ENCODE measurements around the gene FETUB.

Gene FETUB, protein sequence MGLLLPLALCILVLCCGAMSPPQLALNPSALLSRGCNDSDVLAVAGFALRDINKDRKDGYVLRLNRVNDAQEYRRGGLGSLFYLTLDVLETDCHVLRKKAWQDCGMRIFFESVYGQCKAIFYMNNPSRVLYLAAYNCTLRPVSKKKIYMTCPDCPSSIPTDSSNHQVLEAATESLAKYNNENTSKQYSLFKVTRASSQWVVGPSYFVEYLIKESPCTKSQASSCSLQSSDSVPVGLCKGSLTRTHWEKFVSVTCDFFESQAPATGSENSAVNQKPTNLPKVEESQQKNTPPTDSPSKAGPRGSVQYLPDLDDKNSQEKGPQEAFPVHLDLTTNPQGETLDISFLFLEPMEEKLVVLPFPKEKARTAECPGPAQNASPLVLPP

DNA sequence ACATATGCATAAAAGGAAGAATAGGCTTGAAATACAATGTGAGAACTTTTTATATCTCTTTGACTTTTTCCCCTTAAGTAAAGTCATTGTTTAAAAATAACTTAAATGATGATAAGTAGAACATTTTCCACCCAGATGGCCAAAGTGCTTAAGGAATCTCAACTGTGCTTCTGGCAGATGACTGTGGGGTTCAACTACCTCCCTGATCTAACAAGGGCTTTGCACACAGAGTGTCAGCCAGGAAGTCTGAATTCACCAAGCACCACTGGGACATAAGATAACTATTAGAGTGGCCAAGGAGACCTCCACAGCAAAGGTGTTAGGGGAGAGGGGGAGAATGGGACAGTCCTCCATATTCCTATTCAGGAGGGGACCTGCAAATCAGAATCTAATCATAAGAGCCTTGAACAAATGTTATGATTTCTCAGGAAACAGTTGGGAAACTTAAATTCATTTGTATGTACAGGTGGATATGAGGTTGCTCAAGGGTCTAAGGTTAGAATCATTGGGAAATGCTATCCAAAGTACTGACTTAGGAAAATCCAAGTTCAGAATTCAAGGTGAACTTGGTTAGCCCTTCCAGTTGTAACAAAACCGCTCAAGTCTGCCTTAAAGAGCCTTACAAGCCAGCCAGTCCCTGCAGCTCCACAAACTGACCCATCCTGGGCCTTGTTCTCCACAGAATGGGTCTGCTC, at the start of gene FETUB:
Gene FETUB, plus strand, starts transcription at position 622 of the 695 bp plus-strand sequence. Its CDS starts 62 bp downstream, at position 684.
- no peak for DNase-seq

DNA sequence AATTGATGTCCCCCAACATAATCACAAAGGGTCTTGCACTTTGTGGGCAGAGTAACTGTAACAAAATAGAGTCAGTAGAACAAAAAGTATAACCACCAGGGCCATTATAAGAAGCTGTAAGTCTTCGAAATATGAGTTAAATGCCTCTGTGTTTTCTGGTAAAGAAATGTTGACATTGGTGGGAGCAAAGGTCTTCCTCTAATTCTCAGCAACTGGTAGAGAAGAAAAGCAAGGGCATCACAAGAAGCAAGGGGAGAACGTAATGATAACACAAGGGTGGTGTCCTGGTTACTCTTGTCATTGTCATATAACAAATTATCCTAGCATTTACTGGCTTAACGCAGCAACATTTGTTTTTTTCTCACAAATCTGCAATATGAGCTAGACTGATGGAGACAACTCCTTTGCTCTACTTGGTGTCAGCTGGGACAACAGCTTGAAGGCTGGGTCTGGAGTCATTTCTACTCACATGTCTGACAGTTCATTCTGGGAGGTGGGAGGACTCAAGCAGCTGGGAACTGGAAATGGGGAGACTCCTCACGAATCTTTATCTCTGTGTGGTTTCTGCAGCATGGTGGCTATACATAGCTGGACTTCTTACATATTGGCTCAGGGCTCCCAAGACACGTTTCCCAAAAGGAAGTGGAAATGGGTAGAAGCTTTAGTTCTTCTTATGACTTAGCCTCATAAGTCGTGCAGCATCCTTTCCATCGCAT, 49.5 kb upstream of the FETUB start:
- no peak for DNase-seq

DNA sequence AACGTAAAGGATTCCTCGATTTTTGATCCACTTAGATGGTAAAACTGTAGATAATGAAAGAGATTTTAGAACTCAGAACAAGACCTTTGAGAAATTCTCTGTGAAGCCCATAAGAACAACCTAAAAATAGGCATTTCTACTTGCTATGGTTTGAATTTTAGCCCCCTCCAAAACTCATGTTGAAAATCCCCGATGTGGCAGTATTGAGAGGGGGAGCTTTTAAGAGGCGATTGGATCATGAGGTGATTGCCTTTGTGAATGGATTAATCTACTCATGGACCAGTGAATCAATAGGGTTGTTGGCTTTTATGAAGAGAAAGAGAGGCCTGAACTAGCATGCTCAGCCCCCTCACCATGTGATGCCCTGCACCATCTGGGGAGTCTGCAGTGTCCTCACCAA, 47.5 kb upstream of the FETUB start:
- no peak for DNase-seq

DNA sequence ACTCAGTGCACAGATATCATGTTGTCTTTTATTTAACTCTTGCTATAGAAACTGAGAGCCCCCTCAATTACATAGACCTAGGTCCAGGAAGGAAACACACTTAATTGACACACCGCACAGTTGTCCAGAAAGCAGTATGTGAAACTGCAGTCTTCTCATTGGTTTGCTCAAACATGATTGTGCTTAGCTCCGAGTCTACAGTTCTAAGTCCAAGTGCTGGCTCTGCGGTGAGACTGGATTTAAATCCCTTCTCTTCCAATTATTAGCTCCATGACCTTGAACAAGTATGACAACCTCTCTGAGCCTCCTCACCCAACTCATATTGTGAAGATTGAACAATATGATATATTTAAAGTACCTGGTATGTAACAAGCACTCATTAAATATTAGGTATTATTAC, 46.3 kb upstream of the FETUB start:
- no peak for DNase-seq

DNA sequence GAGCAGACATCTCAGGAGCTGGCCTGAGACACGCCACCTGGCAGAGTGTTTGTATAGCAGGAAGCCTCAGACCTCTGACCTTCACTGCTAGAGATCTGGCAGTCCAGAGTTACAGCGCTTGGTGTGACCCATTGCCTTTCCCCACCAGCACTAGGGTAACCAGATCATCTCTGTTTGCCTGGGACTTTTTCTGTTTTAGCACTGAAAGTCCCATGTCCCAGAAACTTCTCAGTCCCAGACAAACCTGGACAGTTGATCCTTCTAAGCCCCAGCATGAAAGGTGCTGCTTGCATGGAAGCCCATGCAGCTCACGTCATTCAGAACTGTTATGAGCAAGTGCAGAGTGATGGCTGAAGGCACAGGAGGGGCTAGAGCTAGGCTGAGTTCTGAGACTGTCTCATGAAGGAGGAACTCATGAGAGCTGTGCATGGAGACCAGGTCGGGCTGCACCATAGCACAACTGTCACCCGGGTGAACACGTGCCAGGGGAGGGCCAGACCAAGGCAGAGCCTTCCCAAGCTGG, 45.5 kb upstream of the FETUB start:
- no peak for DNase-seq

DNA sequence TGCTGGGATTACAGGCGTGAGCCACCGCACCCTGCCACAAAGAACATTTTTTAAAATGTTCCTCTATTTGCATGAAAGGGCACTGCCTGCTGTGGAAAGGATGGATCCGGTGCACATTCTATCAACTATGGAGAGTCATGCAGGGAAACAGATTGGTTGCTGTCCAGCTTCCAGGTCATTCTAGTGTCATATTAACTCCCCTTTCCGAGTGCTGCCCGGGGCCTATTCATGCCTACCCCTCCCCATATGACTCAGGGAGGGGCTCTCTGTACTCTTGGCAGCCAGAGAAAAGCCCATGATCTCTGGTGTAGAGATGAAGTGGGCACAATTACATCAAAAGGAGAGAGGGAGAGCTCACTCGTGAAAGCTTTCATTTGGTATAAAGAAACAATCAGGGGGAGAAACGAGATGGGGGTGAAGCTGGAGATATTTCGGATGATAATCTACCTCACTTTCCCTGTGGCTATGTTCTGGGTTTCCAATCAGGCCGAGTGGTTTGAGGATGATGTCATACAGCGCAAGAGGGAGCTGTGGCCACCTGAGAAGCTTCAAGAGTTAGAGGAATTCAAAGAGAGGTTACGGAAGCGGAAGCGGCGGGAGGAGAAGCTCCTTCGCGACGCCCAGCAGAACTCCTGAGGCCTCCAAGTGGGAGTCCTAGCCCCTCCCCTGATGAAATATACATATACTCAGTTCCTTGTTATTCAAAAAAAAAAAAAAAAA, 43.5 kb upstream of the FETUB start:
- DNase-seq: no peak

DNA sequence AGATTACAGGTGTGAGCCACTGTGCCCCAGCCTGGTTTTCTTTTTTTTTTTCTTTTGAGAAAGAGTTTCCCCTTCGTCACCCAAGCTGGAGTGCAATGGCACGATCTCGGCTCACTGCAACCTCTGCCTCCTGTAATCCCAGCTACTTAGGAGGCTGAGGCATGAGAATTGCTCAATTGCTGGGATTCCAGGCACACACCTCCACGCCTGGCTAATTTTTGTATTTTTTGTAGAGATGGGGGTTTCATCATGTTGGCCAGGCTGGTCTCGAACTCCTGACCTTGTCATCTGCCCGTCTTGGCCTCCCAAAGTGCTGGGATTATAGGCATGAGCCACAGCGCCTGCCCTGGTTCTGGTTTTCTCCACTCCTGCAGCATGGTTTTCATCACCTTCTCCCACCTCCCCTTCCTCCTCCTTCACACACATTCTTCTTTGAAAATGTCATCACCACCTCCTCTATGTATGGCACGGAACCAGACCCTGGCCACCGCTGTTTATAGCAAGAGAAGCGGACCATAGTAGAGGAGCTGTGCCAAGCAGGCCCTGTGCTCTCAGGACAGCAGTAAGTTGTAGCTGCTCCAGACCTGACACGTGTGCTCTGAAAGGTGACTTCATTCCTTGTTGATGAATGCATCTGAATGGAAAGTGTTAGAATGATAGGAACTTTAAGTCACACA, 42.0 kb upstream of the FETUB start:
- no peak for DNase-seq

DNA sequence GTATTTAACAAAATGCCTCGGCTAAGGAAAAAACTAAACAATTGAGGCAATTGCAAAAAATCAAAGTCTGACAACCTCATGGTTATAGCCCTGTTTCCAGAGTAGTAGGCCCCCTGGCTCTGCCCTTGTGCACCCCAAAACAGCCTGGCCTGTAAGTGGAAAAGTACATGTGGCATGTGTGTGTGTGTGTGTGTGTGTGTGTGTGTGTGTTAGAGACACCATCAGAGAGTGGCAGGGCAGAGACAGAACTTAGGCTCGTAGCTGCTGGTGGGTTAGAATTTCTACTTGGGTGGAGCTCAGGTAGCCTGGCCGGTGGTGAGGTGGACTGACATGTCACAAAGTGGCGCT, 41.4 kb upstream of the FETUB start:
- no peak for DNase-seq

DNA sequence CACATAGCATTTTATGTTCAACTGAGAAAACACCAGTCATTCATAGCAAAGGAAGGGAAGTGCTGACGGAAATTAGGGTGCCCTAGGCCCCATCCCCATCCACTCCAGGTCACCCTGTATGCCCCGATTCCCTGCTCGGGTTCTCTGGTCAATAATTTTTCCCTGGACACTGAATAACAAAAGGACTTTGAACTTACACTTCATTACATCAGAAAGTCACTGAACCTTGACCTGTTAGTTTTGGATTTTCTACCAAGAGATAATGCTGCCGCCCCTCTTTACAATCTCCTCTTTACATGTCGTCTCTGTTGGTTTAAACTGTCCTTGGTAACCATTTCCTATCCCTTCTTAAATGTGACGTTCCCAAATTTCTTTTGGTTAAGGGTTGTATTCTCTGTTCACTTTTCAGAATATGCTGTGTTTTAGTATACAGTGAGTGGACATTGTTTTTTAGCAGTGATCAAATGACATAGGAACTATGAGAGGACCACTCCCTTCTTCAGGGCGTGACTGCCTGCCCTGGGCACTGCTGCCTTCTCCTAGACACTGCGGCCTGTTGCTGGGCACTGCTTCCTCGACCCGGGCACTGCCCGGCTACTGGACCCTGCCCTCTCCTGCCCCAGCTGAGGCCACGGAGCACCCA, 40.9 kb upstream of the FETUB start:
- DNase-seq: no peak

DNA sequence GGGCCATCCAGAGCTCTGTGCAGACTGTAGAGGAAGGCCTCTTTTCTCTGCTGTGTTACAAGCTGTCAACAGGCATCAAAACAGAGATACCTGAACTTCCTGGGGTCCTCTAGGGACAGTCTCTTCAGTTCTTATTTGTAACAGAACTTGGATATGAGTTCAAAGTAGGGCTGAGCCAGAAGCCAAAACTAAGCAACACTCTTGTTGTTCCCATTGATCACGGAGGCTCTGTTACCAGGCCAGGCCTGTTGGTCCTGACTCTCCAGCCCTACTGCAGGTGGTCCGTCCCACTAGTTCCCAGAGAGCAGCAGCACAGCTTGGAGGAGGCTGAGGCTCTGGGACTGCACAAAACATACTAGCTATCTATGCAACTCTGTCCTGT, 40.4 kb upstream of the FETUB start:
- no peak for DNase-seq

DNA sequence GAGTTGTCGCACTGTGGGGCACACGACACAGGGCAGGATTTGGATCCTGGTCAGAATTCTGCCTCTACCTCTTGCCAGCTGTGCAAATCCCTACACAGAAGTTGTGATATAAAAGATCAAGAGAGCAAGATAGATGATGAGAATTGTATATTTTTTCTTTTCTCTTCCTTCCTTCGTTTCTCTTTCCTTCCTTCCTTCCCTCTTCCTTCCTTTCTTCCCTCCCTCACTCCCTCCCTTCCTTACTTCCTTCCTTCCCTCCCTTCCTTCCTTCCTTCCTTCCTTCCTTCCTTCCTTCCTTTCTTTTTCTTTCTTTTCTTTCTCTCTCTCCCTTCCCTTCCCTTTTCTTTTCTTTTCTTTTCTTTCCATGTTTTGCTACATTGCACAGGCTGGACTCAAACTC, 39.3 kb upstream of the FETUB start:
- no peak for DNase-seq

DNA sequence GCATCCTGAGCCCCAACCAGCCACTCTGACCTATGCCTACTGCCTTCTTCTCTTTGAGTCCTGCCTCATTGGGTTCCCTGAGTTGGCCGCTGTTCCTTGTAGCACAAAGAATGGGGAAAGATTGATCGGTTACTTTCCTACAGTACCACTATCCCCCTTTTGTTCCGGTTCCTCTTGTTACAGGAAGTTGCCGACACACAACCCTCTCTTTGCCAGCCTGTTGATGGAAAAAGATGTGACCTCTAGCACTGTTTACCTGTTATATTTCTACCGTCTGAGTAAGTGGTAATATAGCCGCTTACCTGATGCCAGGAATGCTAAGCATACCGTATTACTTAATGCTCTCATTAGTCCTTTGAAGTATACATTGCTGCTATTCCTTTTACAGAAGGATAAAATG, 37.0 kb upstream of the FETUB start:
- DNase-seq: no peak

DNA sequence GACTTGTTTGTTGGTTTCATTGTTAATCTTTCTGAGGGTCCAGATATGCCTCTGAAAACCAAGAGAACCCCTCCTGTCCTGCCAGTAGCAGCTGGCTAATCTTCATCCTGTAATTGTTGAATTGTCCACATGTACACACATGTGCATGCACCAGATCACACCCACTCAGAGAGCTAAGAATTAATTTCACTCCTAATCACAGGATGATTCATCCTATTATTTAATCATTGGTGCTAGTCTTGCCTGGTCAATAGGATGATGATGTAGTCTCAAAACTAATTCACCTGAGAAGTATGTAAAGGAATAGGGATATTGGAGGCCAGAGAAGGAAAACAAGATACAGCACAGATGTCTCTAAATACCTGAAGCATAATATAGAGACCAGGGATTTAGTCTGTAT, 35.1 kb upstream of the FETUB start:
- no peak for DNase-seq

DNA sequence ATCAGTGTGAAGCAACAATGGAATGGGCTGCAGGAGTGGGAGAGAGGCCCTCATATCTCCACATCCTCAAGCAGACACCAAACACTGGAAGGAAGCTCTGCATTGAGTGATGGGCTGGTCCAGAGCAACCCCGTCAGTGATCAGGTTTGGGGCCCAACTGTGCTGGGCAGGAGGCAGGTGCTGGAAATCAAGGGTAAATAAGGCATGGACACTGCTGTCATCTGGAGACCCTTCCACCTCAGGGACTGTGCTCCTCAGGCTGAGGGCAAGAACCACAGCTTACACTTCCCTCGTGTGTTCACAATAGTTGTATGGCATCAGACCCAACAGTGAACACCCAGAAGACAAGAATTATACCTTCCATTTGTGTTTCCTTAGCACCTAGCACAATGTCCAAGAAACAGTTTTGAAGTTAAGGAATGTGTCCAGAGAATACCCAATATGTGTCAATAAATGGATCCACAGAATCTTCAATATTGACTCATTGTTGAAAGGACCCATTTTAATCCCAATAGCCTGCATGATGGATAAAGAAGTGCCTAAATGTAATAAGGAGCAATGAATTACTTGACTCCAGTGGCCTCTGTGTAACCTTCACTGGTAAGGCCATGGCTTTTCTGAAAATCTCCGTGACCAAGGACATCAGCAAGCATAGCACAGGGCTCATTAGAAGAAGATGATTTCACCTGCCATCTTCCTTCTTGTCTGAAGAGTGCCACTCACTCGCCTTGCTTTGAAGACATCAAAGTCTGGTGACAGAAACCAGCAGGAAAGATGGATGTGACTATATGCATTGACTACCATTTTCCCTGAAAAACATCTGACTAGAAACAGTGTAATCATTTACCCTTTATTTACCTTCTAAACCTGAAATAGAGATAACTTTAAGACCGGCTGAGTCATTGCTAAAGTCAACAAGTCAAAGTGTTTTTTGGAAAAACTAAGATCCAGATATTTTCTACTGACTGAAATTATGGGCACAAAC, 34.3 kb upstream of the FETUB start:
- DNase-seq: no peak

DNA sequence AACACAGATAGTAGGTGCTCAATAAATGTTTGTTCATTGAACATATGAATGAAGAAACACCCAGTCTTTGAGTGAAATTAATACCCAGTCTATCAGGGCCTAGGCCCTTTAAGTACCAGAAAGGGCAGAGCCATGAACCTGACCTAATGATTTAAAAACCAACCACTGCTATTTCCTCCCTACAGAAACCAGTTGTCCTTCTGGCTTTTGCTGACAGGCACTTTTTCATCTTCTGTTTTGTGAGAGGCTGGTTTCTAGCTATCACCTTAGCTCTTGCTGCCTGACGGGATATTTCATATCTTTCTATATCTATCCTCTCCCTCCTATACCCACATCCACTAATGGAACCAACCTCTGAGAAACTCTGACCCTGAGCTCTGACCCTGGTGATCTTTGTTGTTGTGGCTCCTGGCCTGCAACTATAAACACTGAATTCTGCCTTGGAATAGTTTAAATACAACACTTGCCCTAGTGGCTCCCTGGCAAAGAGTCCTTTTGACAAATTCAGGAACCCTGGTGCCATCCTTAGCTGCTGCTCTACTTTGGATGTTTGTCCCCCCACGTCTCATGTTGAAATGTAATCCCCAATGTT, 31.5 kb upstream of the FETUB start:
- DNase-seq: no peak

DNA sequence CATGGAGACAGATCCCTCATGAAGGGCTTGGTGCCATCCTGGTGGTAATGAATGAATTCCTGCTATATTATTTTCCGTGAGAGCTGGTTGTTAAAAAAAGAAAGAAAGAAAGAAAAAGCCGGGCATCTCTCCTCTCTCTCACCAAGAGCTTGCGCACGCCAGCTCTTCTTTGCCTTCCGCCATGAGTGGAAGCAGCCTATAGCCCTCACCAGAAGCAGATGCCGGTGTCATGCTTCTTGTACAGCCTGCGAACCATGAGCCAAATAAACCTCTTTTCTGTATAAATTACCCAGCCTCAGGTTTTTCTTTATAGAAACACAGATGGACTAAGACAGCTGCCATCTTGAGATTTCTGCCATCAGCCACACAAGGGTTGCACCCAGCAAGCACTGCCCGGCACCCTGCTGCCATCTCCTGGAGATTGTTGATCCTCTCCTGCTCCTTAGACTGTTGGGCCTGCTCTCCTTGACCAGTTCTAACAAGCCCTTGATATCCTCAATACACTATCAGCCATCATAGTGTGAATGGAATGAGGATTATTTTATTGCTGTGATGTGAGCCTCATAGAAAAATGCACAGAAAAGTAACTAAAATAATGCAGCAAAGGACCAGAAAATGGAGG, 30.8 kb upstream of the FETUB start:
- DNase-seq: no peak

DNA sequence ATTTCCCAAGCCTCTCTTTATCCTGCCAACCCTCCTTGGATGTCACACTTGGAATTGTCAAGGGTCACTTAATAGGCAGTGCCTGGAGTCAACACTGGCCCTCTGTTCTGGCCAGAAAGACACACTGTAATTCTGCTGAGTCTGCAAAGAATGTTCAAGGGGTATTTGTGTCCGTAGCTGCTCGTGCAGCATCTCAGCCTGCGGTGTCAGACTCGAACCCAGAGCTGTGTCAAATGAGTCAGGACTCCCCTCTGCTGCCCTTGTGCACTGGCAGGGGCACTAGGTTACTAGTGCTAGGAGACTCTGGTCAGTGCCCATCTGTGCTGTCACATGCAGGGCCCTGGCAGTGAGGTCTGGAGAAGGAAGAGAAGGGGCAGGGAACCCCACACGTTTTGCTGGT, 28.1 kb upstream of the FETUB start:
- no peak for DNase-seq

DNA sequence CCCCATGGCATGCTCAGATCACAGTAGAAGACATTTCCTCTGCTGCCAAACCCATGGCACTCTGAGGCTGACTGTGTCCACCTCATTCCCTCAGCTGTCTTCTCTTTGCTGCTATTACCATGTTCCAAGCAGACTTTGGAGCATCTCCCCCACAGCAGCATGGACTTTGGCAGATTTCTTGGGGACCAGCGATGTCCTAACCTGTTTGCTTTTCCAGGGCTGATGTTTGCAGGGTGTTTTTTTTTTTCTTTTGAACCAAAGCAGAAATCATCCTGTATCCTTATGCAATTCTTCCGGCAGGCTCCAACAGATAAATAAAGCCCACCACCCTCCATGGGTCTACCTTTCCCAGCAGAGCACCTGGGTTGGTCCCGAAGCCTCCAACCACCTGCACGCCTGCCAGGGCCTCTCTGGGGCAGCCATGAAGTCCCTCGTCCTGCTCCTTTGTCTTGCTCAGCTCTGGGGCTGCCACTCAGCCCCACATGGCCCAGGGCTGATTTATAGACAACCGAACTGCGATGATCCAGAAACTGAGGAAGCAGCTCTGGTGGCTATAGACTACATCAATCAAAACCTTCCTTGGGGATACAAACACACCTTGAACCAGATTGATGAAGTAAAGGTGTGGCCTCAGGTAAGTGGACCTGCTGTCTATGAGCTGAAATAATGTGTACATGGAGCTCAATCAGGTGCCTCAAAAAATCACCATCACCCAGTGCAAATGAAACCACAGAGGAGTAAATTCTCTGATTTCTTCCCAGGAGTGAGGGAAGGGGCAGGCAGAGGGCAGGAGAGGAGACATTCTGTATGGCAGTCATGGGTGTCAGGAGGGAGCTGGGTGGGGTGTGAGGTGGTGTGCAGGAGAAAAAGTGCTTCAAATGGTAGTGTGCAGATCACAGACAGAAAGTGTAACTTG, 27.2 kb upstream of the FETUB start, which contains the start of gene AHSG:
Gene AHSG, plus strand, starts transcription at position 340 of the 916 bp plus-strand sequence. Its CDS starts 82 bp downstream, at position 422.
- DNase-seq: no peak
